NCI-H187 treated with DMSO at 0.1 percent for 48 hours (cell line): ENCODE data around the gene TBCD.

Experiments used
- DNase-seq: peaks from one replicate; lab custom pipeline; 2025; lab: John Stamatoyannopoulos, UW

TBCD gene

DNA sequence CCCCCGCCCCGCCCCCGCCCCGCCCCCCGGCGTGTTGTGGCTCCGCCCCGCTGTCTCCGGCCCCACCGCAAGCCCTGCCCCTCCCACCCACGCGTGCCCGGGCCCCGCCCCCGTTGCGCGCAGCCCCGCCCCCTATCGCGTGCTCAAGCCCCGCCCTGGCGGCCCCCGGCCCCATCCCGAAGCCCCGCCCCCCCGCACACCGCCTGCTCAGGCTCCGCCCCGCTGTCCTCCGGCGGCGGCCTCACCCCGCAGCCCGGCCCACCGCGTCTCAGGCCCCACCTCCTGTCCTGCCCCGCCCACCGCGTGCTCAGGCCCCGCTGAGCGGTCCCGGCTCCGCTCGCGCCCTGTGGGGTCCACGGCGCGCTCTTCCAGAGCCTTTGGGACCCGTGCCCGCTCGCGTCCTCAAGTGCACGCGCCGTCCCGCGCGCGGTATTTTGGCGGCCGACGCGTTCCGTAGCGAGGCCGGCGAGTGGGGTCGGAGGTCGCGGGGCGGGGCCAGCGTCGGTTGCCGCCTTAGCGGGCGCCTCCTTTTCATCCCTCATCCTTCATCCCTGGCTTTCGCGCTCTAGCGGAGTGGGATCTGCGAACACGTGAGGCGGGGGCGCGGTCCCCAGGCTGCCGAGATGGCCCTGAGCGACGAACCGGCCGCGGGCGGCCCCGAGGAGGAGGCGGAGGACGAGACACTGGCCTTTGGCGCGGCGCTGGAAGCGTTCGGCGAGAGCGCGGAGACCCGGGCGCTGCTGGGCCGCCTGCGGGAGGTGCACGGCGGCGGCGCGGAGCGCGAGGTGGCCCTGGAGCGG, at the start of gene TBCD:
Gene TBCD, plus strand, starts transcription at position 495 of the 800 bp plus-strand sequence. Its CDS starts 129 bp downstream, at position 624.
- DNase-seq, result no peak

DNA sequence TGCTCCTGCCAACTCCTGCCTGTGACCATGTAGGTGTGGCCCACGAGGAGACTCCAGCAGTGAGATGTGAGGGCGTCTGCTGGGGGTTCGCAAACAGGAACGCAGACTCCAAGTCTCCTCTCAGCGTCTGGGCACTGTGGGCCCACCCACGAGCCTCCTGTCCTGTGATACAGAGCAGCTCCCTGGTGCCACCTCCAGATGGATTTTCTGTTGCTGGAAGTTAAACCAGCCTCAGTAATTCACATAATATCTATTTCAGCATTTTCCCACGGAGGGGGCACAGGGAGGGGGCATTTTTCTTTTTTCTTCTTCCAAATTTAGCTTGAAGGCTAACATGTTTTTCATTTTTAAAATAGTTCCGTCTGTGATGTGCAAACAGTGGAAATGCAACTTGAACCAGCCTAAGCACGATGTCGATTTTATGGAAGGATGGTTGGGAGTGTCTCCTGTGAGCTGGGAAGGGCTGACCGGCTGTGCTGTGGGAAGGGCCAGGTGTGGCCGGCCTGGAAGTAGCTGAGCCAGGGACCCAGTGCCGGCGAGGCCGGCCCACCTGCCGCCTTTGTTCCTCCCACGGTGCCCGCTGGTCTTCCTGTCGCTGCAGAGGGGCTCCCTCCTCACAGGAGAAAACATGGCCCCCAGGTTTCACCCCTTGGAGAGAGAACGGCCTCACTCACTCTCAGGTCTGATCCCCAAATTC, 49.5 kb upstream of the TBCD start:
- DNase-seq, result no peak

DNA sequence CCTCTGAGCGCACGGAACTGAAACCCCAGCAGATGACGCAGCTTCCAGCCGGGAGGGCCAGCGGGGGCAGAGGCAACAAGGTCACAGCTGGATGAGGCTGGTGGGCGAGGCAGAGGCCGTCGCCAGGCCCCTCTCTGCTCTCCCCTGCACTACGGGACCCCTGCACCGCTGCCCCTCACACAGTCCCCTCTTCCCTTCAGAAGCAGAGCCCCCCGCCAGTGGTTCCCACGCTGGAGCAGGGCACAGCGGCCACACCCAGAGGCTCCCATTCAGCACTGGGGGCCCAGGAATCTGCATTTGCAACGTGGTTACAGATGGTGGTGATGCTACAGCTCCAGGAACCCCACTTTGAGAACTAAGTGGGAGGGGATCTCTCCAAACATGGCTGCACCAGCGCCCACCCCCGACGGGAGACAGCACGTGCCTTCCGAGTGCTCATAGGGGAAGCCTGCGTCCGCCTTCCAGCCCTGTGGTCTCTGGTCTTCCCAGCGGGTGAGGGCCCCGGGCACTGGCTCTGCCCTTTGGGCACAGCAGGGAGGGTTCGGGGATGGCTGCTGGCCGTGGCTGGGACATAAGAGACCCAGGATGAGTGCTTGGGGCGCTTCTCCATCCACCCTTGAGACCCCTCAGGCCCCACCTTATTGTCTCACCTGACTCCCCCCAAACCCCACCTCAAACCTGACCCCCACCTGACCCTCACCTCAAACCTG, 48.7 kb upstream of the TBCD start:
- DNase-seq, result no peak

DNA sequence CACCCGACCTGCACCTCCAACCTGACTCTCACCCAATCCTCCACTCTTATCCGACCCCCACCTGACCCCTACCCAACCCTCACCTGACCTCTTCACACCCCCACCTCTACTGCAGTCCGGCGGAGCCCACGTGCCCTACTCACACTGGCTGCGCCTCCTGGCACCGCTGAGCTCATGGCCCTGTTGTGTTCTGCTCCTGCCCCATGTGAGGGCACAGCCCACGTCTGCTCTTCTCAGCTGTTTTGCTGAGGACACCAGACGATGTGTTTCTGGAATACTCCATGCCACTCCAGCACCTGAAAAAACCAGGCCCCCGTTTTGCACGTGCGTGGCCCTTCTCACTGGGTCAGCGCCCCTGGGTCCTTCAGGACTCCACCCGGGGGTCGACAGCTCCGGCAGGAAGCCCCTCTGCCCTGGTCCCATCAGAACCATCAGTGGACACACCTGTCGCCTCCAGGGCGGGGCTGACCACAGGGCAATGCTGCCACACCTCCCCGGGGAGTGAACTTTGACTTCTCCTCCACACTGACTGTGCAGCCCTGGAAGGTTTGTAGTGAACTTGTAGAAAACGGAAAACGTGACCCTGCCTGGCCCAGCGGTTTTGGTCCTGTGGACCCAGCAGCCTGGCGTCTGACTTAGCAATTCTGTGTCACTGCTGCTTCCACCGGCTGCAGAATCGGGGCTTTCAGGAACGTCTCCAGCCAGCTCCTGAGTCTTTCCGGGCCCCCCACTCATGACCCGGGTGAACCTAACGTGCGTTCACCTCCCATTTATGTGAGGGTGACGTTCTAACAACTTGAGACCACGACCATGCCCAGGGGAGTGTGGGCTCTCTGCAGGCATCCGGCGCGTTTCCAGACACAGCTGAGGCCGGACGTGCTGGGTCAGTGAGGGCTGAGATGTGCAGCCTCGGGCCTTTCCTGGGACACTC, 47.7 kb upstream of the TBCD start:
- no peak for DNase-seq

DNA sequence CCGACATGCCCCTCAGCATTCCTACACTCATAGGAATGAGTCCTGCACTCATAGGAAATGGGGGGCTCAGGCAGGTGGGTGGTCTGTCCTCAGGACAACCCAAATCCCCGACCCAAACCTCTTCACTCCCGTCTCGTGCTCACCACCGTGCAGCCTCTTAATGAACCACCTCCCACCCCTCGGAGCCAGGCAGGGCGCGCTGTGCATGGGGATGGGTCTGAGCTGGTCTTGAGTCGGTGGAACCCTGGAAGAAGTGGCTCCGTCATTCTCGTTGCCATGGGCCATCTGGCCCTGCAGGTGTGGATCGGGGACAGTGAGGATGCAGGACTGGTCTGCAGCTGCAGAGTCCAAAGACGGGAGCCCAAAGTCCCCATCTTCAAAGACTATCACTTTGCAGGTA, 47.0 kb upstream of the TBCD start:
- DNase-seq, result no peak

DNA sequence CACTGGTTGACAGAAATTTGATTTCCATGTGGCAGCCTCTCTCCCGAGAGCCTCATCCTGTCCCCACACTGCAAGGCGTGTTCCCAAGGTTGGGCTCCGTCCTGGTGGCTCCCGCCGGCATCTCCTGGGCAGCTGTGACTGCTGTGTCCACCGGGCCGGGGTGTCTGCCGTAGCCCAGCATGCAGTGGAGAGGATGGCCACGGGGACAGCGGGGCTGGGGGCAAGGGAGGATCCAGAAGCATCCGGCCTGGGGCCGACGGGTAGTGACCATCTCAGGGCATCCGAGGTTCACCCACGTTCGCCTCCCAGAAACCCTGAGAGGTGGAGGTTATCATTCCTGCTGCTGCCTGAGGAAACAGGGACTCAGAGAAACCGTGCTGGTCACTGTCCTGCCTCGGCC, 46.1 kb upstream of the TBCD start:
- no peak for DNase-seq

DNA sequence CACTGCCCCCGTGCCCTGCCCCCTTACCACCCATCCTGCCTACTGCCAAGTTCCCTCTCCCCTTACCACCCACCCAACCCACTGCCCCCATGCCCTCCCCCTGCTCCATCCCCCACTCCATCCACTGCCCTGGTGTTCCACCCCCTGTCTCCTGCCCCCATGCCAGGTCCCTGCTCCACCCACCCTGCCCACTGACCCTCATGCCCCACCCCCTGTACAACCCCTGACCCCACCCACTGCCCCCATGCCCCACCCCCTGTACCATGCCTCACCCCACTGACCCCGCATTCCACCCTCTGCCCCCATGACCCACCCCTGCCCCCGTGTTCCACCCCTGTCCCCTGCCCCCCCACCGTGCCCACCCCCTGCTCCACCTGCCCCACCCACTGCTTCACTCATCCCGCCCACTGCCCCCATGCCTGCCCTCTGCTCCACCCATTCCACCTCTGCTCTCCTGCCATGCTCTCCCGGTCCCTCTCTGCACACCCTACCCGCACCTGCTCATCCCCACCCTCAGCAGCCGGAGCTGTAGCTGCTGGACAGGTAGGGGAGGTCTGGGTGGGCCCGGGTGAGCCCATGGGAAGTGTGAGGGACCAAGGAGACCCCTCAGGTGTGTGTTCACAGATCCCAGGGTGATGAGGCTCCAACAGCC, 42.7 kb upstream of the TBCD start:
- no peak for DNase-seq

DNA sequence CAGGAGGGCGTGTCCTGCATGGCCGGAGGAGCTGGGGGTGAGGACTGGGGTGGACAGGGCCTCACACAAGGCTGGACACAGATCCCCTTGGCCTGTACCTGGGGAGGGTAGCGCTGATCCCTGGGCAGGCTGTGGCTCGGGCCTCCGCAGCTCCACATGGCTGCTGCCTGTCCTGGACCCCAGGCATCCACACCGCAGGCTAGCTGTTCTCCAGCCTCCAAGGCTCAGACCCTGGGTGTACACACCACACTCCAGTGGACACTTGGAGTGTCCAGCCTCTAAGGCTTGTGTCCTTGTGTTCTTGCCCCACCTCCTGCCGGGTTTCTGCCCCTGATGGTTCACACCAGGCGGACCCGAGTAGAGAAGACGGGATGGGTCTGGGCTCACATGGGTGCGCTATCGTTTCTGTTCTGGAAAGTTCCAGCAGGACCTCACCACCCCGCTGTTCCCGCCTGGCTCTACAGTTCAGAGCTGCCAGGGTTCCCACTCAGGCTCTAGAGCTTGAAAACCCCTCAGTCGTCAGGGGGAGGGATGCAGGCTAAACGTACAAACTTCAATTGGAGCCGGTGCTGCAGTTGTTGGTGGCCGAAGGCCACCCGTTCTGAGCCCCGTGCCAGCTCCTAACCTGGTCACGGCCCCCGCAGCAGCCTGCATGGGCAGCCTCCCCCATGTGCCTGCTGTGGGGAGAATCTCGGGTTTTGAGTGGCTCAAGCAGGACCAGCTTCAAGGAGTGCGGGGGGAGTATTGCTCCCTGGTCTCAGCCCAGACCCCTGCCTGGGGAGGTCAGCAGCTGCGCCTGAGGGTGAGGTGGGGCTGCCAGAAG, 42.0 kb upstream of the TBCD start:
- DNase-seq, result no peak

DNA sequence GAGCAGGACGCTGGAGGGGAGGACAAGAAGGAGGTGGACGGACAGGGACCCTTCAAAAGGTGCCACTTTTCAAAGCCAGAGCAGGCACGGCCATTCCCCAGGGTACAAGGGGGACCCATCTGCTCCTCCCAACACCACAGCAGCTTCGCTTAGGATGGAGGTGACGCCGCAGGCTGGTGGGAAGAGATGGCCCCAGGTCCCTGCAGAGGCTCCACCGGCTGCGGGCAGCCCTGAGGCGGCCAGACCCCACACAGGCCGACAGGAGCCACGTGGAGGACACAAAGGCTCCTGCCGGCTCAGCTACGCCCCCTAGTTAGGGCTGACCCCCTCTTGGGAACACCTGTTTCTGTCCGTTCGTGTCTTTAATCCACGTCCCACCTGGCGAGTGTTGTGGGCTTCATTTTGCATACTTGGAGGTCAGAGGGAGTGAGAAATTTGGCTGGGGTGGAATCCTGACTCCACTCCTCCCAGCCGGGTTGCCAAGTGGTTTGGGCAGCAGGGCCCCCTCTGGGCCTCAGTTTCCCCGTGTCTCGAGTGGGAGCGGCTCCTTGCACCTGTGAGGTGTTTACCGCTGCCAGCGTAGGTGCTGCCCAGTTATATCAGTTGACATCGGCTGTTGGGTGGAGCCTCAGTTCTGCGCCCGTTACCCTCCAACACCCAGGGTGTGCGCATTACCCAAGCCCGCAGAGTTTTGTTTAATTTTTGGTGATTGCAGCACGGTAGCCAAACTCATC, 41.2 kb upstream of the TBCD start:
- no peak for DNase-seq

DNA sequence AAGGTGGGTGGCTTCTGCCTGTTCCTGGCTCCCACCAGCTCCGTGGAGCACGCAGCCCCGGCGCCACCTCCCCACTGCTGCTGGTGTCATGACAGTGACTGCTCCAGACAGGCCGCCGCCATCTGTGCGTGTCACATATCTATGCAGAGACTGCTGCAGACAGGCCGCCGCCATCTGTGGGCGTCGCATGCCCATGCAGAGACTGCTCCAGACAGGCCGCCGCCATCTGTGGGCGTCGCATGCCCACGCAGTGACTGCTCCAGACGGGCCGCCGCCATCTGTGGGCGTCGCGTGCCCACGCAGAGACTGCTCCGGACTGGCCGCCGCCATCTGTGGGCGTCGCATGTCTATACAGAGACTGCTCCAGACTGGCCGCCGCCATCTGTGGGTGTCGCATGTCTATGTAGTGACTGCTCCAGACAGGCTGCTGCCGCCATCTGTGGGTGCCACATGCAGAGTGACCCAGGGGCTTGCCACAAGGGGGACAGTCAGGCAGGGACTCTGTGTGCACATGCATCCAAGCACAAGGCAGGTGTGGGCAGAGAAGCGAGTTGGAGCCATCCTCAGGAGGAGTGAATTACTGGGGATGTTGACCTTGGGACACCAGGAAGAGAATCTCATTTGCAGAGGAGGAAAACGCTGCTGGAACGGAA, 38.7 kb upstream of the TBCD start:
- no peak for DNase-seq

DNA sequence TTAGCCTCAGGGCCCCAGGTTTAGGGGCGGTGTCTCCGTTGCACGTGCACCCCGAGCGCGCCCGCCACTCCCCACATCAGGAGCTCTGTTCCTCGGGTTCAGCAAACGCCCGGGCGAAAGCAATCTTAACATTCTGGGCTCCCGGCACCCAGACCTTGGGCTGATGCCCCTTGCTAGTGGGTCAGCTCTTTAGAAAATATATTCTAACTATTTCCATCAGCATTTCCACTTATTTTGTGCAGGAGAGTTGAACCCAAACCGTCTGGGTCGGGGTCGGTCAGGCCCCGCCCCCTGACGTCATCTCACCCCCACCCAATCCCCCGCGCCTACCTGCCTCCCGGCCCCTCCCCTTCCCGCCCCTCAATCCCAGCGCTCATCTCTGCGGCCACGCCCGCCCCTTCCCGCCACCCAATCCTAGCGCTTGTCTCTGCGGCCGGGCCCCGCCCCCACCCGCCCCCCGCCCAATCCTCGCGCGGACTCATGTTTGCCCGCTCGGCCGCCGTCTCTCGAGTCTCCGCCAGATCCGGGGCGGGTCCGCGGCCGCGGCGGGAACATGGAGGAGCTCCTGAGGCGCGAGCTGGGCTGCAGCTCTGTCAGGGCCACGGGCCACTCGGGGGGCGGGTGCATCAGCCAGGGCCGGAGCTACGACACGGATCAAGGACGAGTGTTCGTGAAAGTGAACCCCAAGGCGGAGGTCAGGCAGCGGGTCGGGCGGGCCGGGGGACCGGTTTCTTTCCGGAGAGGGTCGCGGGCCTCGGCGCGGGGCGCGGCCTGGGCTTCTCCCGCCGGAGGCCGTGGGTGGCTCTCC, 35.5 kb upstream of the TBCD start, which contains the start of gene FN3KRP:
Gene FN3KRP, plus strand, starts transcription at position 504 of the 808 bp plus-strand sequence. Its CDS starts 50 bp downstream, at position 554.
- peak; percentile 80 for DNase-seq

DNA sequence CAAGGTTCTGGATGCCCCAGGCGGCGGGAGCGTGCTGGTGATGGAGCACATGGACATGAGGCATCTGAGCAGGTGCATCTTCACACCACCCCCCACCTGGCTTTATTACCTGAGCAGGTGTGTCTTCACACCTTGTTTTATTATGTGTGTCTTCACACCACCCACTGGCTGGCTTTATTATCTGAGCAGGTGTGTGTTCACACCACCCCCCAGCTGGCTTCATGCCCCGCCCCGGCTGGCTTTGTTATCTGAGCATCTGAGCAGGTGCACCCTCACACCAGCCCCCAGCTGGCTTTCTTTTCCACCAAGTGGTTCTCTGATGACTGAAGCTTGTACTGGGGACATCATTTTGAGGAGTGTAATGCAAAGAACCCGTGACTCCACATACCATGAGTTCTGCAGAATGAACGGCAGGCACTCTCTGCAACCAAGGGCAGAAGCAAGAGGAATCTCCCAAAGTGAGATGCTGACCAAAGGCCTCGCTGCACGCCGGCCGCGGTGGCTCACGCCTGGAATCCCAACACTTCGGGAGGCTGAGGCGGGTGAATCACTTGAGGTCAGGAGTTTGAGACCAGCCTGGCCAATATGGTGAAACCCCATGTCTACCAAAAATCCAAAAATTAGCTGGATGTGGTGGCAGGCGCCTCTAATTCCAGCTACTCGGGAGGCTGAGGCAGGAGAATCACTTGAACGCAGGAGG, 32.7 kb upstream of the TBCD start:
- no peak for DNase-seq

DNA sequence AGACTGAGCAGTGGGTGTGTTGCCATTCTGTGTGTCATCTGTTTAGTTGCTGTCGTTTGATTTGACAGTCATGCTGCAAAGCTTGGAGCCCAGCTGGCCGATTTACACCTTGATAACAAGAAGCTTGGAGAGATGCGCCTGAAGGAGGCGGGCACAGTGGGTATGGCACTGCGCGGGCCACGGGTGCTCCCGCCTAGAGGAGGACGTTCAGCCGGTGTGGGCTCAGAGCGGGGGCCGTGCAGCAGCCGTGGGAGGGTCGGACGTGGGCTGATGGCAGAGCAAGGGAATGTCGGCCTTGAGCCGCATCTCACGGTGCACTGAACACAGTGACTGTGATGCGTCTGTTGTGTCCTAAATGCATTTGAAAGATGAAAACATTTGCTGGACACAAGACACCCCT, 31.7 kb upstream of the TBCD start:
- DNase-seq, result no peak

DNA sequence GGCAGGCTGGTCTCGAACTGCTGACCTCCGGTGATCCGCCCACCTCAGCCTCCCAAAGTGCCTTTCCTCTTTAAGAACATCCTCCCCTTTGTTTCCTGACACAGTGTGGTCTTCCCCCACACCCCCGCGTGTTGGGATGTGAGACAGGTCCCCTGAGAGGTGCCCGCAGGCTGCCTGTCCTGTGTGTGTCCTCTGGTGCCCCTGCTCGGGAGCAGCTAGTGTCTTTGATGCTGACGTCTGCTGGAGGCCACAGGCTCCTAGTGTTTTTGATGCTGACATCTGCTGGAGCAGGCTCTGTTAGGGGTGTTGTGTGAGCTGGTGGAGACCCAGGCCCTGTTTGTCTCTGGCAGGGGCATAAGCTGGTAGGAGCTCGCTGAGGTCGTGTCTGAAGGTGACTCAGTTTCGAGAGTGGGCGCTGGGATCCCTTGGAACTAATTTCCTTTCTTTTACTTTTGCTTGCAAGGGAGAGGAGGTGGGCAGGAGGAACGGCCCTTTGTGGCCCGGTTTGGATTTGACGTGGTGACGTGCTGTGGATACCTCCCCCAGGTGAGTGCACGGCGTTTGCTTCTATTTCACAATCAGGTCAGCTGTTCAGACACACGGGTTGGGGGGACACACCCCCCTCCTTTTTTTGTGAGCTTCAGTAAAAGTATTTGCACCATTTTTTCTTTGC, 29.4 kb upstream of the TBCD start:
- DNase-seq, result no peak

DNA sequence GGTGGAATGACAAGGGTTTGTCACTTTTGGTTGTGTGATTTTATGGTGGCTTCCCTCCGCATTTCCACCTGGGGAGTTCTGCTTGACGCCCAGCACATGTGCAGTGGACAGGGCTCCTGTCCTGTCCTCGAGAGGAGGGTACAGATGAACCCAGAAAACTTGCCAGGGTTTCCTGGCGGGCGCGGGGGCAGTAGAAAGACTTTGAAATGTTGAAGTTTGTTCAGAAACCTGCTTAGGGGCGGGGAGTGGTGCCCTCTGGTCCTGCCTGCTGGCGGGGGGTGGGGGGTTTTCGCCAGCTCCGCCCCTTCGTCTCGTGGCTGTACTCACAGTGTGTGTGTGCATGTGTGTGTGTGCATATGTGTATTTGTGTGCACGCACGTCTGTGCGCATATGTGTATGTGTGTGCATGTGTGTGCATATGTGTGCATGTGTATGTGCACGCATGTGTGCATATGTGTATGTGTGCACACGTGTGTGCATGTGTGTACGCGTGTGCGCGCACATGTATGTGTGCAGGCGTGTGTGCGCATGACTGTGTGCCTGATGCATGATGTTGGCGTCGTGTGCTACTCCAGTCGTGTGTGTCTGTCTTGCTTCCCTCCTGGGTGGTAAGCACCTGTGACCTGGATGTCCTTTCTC, 28.6 kb upstream of the TBCD start:
- no peak for DNase-seq

DNA sequence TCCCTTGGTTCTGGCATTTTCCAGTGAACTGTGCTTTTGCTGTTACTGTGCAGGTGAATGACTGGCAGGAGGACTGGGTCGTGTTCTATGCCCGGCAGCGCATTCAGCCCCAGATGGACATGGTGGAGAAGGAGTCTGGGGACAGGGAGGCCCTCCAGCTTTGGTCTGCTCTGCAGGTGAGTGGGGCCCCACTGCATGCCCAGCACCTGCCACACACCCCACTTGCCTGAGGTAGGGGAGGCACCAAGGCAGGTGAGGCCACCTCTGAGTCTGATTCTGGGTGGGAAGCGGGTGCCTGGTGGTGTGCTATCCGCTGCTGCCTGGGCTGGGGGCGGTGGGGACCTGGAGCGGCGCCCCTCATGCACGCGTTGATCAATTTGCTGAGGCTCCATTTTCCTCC, 25.4 kb upstream of the TBCD start:
- DNase-seq, result no peak
